ENCODE data around the gene NTN1. TPM values are rescaled to one million over a fixed set of nuclear protein-coding genes. Genes with fewer than 3 reads are reported as not detected.
A peak's percentile ranks its signal among the peaks of the same experiment; 100 is the strongest.

The NTN1 gene
- total and polyA plus RNA-seq, 2 donors from 2014 or later, result 1.8 TPM

- H3K4me1 ChIP-seq (ENCODE audit: control insufficient read depth in 2 of 3, insufficient read depth in 2 of 3, low read depth in 1 of 3, low read length in 3 of 3), result no peaks in the 10 kb centered on the region
- no peak overlapping the region for H3K4me3 ChIP-seq (ENCODE audit: low read length in 3 of 3)
- H3K36me3 ChIP-seq (ENCODE audit: control insufficient read depth in 2 of 3, insufficient read depth in 3 of 3, low read length in 3 of 3), result no peaks in the 10 kb centered on the region
- intact Hi-C loops (cut with DNase I), result no loop called here
- H3K9me3 ChIP-seq (ENCODE audit: control insufficient read depth in 2 of 3, insufficient read depth in 1 of 3, low read length in 3 of 3), result no peaks in the 10 kb centered on the region
- no peak overlapping the region for H3K27ac ChIP-seq (ENCODE audit: low read depth in 2 of 2, low read length in 2 of 2)
- no peak overlapping the region for H3K9ac ChIP-seq (ENCODE audit: low read length in 3 of 3)
- no peak for TF ChIP-seq CTCF (IDR thresholded peaks at IDR 0.05; ENCODE audit: borderline replicate concordance, extremely low read depth, insufficient read depth)
- no peak for DNase-seq
- no peak for FAIRE-seq
- no peaks in the 10 kb centered on the region for H3K27me3 ChIP-seq (ENCODE audit: control insufficient read depth, insufficient read depth, low read length)
These were observed 103.2 kb downstream of the NTN1 start for GRCh38 chr17:9124554-9124935.

GRCh38 chr17:9125722-9126121, 104.4 kb downstream of the NTN1 start:
- no peaks in the 10 kb centered on the region for H3K9me3 ChIP-seq (ENCODE audit: control insufficient read depth in 2 of 3, insufficient read depth in 1 of 3, low read length in 3 of 3)
- DNase-seq, result no peak
- no peaks in the 10 kb centered on the region for H3K27me3 ChIP-seq (ENCODE audit: control insufficient read depth, insufficient read depth, low read length)
- FAIRE-seq, result no peak
- no peak overlapping the region for H3K4me3 ChIP-seq (ENCODE audit: low read length in 3 of 3)
- H3K27ac ChIP-seq (ENCODE audit: low read depth in 2 of 2, low read length in 2 of 2), result no peak overlapping the region
- intact Hi-C loops (cut with DNase I), result no loop called here
- no peaks in the 10 kb centered on the region for H3K36me3 ChIP-seq (ENCODE audit: control insufficient read depth in 2 of 3, insufficient read depth in 3 of 3, low read length in 3 of 3)
- no peak for TF ChIP-seq CTCF (IDR thresholded peaks at IDR 0.05; ENCODE audit: borderline replicate concordance, extremely low read depth, insufficient read depth)
- no peak overlapping the region for H3K9ac ChIP-seq (ENCODE audit: low read length in 3 of 3)
- no peaks in the 10 kb centered on the region for H3K4me1 ChIP-seq (ENCODE audit: control insufficient read depth in 2 of 3, insufficient read depth in 2 of 3, low read depth in 1 of 3, low read length in 3 of 3)

- Histone ChIP-seq H3K27me3 (ENCODE audit: control insufficient read depth, insufficient read depth, low read length) (no peaks in the 10 kb centered on the region), H3K9ac (ENCODE audit: low read length in 3 of 3) (no peak overlapping the region), H3K4me1 (ENCODE audit: control insufficient read depth in 2 of 3, insufficient read depth in 2 of 3, low read depth in 1 of 3, low read length in 3 of 3) (no peaks in the 10 kb centered on the region), H3K36me3 (ENCODE audit: control insufficient read depth in 2 of 3, insufficient read depth in 3 of 3, low read length in 3 of 3) (no peaks in the 10 kb centered on the region), H3K9me3 (ENCODE audit: control insufficient read depth in 2 of 3, insufficient read depth in 1 of 3, low read length in 3 of 3) (no peaks in the 10 kb centered on the region), H3K4me3 (ENCODE audit: low read length in 3 of 3) (no peak overlapping the region), H3K27ac (ENCODE audit: low read depth in 2 of 2, low read length in 2 of 2) (no peak overlapping the region)
- no peak for TF ChIP-seq CTCF (IDR thresholded peaks at IDR 0.05; ENCODE audit: borderline replicate concordance, extremely low read depth, insufficient read depth)
- intact Hi-C loops (cut with DNase I), result no loop called here
- FAIRE-seq (no peak), DNase-seq (peak in 1 of 5 donors; percentile 46)
These were observed 106.0 kb downstream of the NTN1 start for GRCh38 chr17:9127340-9127739.

GRCh38 chr17:9131371-9131770, 110.1 kb downstream of the NTN1 start:
- Histone ChIP-seq H3K4me3 (ENCODE audit: low read length in 3 of 3) (no peak overlapping the region), H3K9ac (ENCODE audit: low read length in 3 of 3) (no peak overlapping the region), H3K27me3 (ENCODE audit: control insufficient read depth, insufficient read depth, low read length) (no peaks in the 10 kb centered on the region), H3K36me3 (ENCODE audit: control insufficient read depth in 2 of 3, insufficient read depth in 3 of 3, low read length in 3 of 3) (no peaks in the 10 kb centered on the region), H3K4me1 (ENCODE audit: control insufficient read depth in 2 of 3, insufficient read depth in 2 of 3, low read depth in 1 of 3, low read length in 3 of 3) (no peaks in the 10 kb centered on the region), H3K9me3 (ENCODE audit: control insufficient read depth in 2 of 3, insufficient read depth in 1 of 3, low read length in 3 of 3) (no peaks in the 10 kb centered on the region), H3K27ac (ENCODE audit: low read depth in 2 of 2, low read length in 2 of 2) (no peak overlapping the region)
- DNase-seq, result peak in 1 of 5 donors; percentile 1
- intact Hi-C loops (cut with DNase I), result no loop called here
- TF ChIP-seq CTCF (IDR thresholded peaks at IDR 0.05; ENCODE audit: borderline replicate concordance, extremely low read depth, insufficient read depth), result no peak
- FAIRE-seq, result no peak
